Large intestine (tissue), 3 donors: ENCODE data around the gene DAB2IP. TPM values are rescaled to one million over a fixed set of nuclear protein-coding genes. Genes with fewer than 3 reads are reported as not detected.

Experiments
- DNase-seq, 2 donors: peaks; one replicate each; pipeline versions ENCODE4 v3.0.0 to v3.0.0-alpha.2; 2013
- H3K27ac ChIP-seq: one replicate; pipeline ENCODE4 v1.5.1; 2013; ENCODE audit warnings: low read length
- H3K27me3 ChIP-seq: 2 replicates; pipeline ENCODE4 v1.6.1; 2013; ENCODE audit warnings: low read length; ENCODE audit not compliant: control insufficient read depth, insufficient read depth
- H3K36me3 ChIP-seq: 2 replicates; pipeline ENCODE4 v1.6.1; 2013; ENCODE audit warnings: low read length; ENCODE audit not compliant: control insufficient read depth, insufficient read depth
- H3K4me1 ChIP-seq: one replicate; pipeline ENCODE4 v1.6.1; 2013; ENCODE audit warnings: low read length; ENCODE audit not compliant: control insufficient read depth, insufficient read depth
- H3K4me3 ChIP-seq: one replicate; pipeline ENCODE4 v1.5.1; 2013; ENCODE audit warnings: low read length
- H3K9me3 ChIP-seq: one replicate; pipeline ENCODE4 v1.6.1; 2013; ENCODE audit warnings: mild to moderate bottlenecking, low read depth, low read length, moderate library complexity; ENCODE audit not compliant: control insufficient read depth
- WGBS: methylation state at CpG from one replicate; pipeline ENCODE4 v1.1.5; 2013; ENCODE audit warnings: low lambda C conversion rate; ENCODE audit not compliant: insufficient coverage; 5-methylcytosine and 5-hydroxymethylcytosine counted together
- polyA plus RNA-seq: library from polyadenylated mRNA; unstranded; fragments of 120-200 nt; gene quantifications from one replicate; pipeline ENCODE4 v1.2.1, GENCODE V29; 2013

Gene DAB2IP
- polyA plus RNA-seq, 1 donor, result 33.0 TPM

- H3K4me1 ChIP-seq, result no peaks in the 10 kb centered on the region
- H3K9me3 ChIP-seq, result no peaks in the 10 kb centered on the region
- no peak overlapping the region for H3K27ac ChIP-seq
- no peak overlapping the region for H3K4me3 ChIP-seq
- H3K36me3 ChIP-seq, result no peaks in the 10 kb centered on the region
- DNase-seq, result no peak
- WGBS, result 80% methylated on average over 1 of the region's 10 CpGs
- H3K27me3 ChIP-seq, result no peaks in the 10 kb centered on the region
These were observed 148.9 kb downstream of the DAB2IP start for GRCh38 chr9:121800376-121800775.

- WGBS, result 100% methylated on average over 2 of the region's 3 CpGs
- Histone ChIP-seq H3K4me1 (no peaks in the 10 kb centered on the region), H3K4me3 (no peak overlapping the region), H3K27ac (no peak overlapping the region), H3K27me3 (no peaks in the 10 kb centered on the region), H3K36me3 (no peaks in the 10 kb centered on the region), H3K9me3 (no peaks in the 10 kb centered on the region)
- no peak for DNase-seq
These were observed 150.1 kb downstream of the DAB2IP start for GRCh38 chr9:121801579-121801978.

GRCh38 chr9:121802753-121803152 lies 151.3 kb downstream of the DAB2IP start:
- no peak for DNase-seq
- Histone ChIP-seq H3K4me1 (no peaks in the 10 kb centered on the region), H3K9me3 (no peaks in the 10 kb centered on the region), H3K36me3 (no peaks in the 10 kb centered on the region), H3K27me3 (no peaks in the 10 kb centered on the region), H3K27ac (no peak overlapping the region), H3K4me3 (no peak overlapping the region)
- no CpG with 5 or more reads among the region's 5 CpGs for WGBS

- no CpG with 5 or more reads among the region's 12 CpGs for WGBS
- Histone ChIP-seq H3K4me1 (no peaks in the 10 kb centered on the region), H3K36me3 (no peaks in the 10 kb centered on the region), H3K27me3 (no peaks in the 10 kb centered on the region), H3K9me3 (no peaks in the 10 kb centered on the region), H3K27ac (no peak overlapping the region), H3K4me3 (no peak overlapping the region)
- no peak for DNase-seq
These were observed 155.8 kb downstream of the DAB2IP start for GRCh38 chr9:121807069-121807822.

- Histone ChIP-seq H3K4me3 (no peak overlapping the region), H3K9me3 (no peaks in the 10 kb centered on the region), H3K36me3 (no peaks in the 10 kb centered on the region), H3K4me1 (no peaks in the 10 kb centered on the region), H3K27me3 (no peaks in the 10 kb centered on the region), H3K27ac (no peak overlapping the region)
- no peak for DNase-seq
- WGBS, result no CpG with 5 or more reads among the region's 16 CpGs
These were observed 156.4 kb downstream of the DAB2IP start for GRCh38 chr9:121807823-121808278.

GRCh38 chr9:121808781-121809180 lies 157.3 kb downstream of the DAB2IP start:
- no peak overlapping the region for H3K27ac ChIP-seq
- no CpG with 5 or more reads among the region's 4 CpGs for WGBS
- H3K4me3 ChIP-seq, result no peak overlapping the region
- no peaks in the 10 kb centered on the region for H3K4me1 ChIP-seq
- H3K27me3 ChIP-seq, result no peaks in the 10 kb centered on the region
- H3K9me3 ChIP-seq, result no peaks in the 10 kb centered on the region
- no peaks in the 10 kb centered on the region for H3K36me3 ChIP-seq
- no peak for DNase-seq

GRCh38 chr9:121809356-121810050 lies 158.1 kb downstream of the DAB2IP start:
- Histone ChIP-seq H3K36me3 (no peaks in the 10 kb centered on the region), H3K27me3 (no peaks in the 10 kb centered on the region), H3K4me1 (no peaks in the 10 kb centered on the region), H3K4me3 (no peak overlapping the region), H3K9me3 (no peaks in the 10 kb centered on the region), H3K27ac (no peak overlapping the region)
- DNase-seq, result no peak
- 100% methylated on average over 1 of the region's 15 CpGs for WGBS

GRCh38 chr9:121810489-121810888 lies 159.1 kb downstream of the DAB2IP start:
- DNase-seq, result no peak
- Histone ChIP-seq H3K27ac (no peak overlapping the region), H3K4me3 (no peak overlapping the region), H3K4me1 (peaks cover 2% of the 10 kb centered on the region), H3K27me3 (no peaks in the 10 kb centered on the region), H3K36me3 (no peaks in the 10 kb centered on the region), H3K9me3 (no peaks in the 10 kb centered on the region)
- WGBS, result 100% methylated on average over 1 of the region's 3 CpGs

GRCh38 chr9:121811140-121811539 lies 159.7 kb downstream of the DAB2IP start:
- Histone ChIP-seq H3K27ac (no peak overlapping the region), H3K9me3 (no peaks in the 10 kb centered on the region), H3K4me3 (no peak overlapping the region), H3K27me3 (no peaks in the 10 kb centered on the region), H3K36me3 (no peaks in the 10 kb centered on the region), H3K4me1 (peaks cover 2% of the 10 kb centered on the region)
- DNase-seq, result no peak
- no CpG with 5 or more reads among the region's 9 CpGs for WGBS

- no CpG with 5 or more reads among the region's 10 CpGs for WGBS
- H3K27ac ChIP-seq, result no peak overlapping the region
These were observed 160.3 kb downstream of the DAB2IP start for GRCh38 chr9:121811751-121812150.

More at GRCh38 chr9:121811751-121812150, 160.3 kb downstream of the DAB2IP start:
- H3K27me3 ChIP-seq, result no peaks in the 10 kb centered on the region
- H3K36me3 ChIP-seq, result no peaks in the 10 kb centered on the region
- peaks cover 2% of the 10 kb centered on the region for H3K4me1 ChIP-seq
- no peaks in the 10 kb centered on the region for H3K9me3 ChIP-seq
- no peak overlapping the region for H3K4me3 ChIP-seq
- DNase-seq, result no peak
